Neural crest cell (in vitro differentiated cells): ENCODE data around the gene DISC1. TPM values are rescaled to one million over a fixed set of nuclear protein-coding genes. Genes with fewer than 3 reads are reported as not detected.

ENCODE experiments used
- DNase-seq: peaks from one replicate; pipeline ENCODE4 v3.0.0; 2021; ENCODE audit warnings: low read depth, mixed read lengths, low spot score
- H3K27ac Mint-ChIP-seq: one replicate; pipeline ENCODE4 v1.8.0; 2021; ENCODE audit warnings: mild to moderate bottlenecking, mixed read lengths; ENCODE audit not compliant: unreplicated experiment
- H3K27me3 Mint-ChIP-seq: 2 replicates; pipeline ENCODE4 v1.8.0; 2021; ENCODE audit warnings: low read depth, mild to moderate bottlenecking, mixed read lengths
- H3K36me3 Mint-ChIP-seq: 2 replicates; pipeline ENCODE4 v1.8.0; 2021; ENCODE audit warnings: low read depth, mild to moderate bottlenecking, mixed read lengths
- H3K4me1 Mint-ChIP-seq: 2 replicates; pipeline ENCODE4 v1.8.0; 2021; ENCODE audit warnings: mixed read lengths
- H3K4me3 Mint-ChIP-seq: one replicate; pipeline ENCODE4 v1.8.0; 2021; ENCODE audit warnings: mild to moderate bottlenecking, mixed read lengths
- H3K9me3 Mint-ChIP-seq: 2 replicates; pipeline ENCODE4 v1.8.0; 2021; ENCODE audit warnings: mixed read lengths
- CTCF ChIP-seq: fragments of 200-600 bp; sonication (generic); conservative IDR thresholded peaks from 2 replicates; pipeline ENCODE4 v1.5.0; 2021; ENCODE audit warnings: antibody characterized with exemption, mild to moderate bottlenecking
- total RNA-seq: library from RNA; stranded (reverse); gene quantifications from 2 replicates; pipeline ENCODE4 v1.2.1, GENCODE V29; 2021

DISC1 gene
- total RNA-seq, 1 donor from 2014 or later, result 13.7 TPM

GRCh38 chr1:231792634-231793033, 166.0 kb downstream of the DISC1 start:
- DNase-seq, result no peak
- Mint-ChIP-seq H3K9me3 (no peaks in the 10 kb centered on the region), H3K27me3 (no peaks in the 10 kb centered on the region), H3K4me3 (no peak overlapping the region), H3K36me3 (peaks cover 2% of the 10 kb centered on the region), H3K27ac (no peak overlapping the region), H3K4me1 (peaks cover 14% of the 10 kb centered on the region)
- TF ChIP-seq CTCF, result no peak

- no peaks in the 10 kb centered on the region for H3K27me3 Mint-ChIP-seq
- H3K9me3 Mint-ChIP-seq, result no peaks in the 10 kb centered on the region
- peaks cover 14% of the 10 kb centered on the region for H3K4me1 Mint-ChIP-seq
- H3K27ac Mint-ChIP-seq, result no peak overlapping the region
- peaks cover 5% of the 10 kb centered on the region for H3K36me3 Mint-ChIP-seq
- no peak overlapping the region for H3K4me3 Mint-ChIP-seq
- TF ChIP-seq CTCF, result no peak
- no peak for DNase-seq
Measured at GRCh38 chr1:231793893-231794292, 167.3 kb downstream of the DISC1 start.

GRCh38 chr1:231796141-231796540, 169.6 kb downstream of the DISC1 start:
- TF ChIP-seq CTCF, result no peak

GRCh38 chr1:231799363-231799986, 172.9 kb downstream of the DISC1 start:
- Mint-ChIP-seq H3K27ac (no peak overlapping the region), H3K9me3 (peaks cover 6% of the 10 kb centered on the region), H3K36me3 (peaks cover 20% of the 10 kb centered on the region), H3K4me3 (no peak overlapping the region), H3K27me3 (no peaks in the 10 kb centered on the region), H3K4me1 (peaks cover 5% of the 10 kb centered on the region)
- DNase-seq, result no peak
- no peak for TF ChIP-seq CTCF

More at GRCh38 chr1:231796141-231796540, 169.6 kb downstream of the DISC1 start:
- no peaks in the 10 kb centered on the region for H3K27me3 Mint-ChIP-seq
- peaks cover 12% of the 10 kb centered on the region for H3K4me1 Mint-ChIP-seq
- H3K9me3 Mint-ChIP-seq, result peaks cover 6% of the 10 kb centered on the region
- peaks cover 14% of the 10 kb centered on the region for H3K36me3 Mint-ChIP-seq
- H3K4me3 Mint-ChIP-seq, result no peak overlapping the region
- no peak for DNase-seq
- H3K27ac Mint-ChIP-seq, result no peak overlapping the region

GRCh38 chr1:231800108-231800507, 173.5 kb downstream of the DISC1 start:
- H3K27ac Mint-ChIP-seq, result no peak overlapping the region
- H3K4me3 Mint-ChIP-seq, result no peak overlapping the region
- H3K27me3 Mint-ChIP-seq, result no peaks in the 10 kb centered on the region
- peaks cover 5% of the 10 kb centered on the region for H3K4me1 Mint-ChIP-seq
- no peak for TF ChIP-seq CTCF
- DNase-seq, result no peak
- H3K9me3 Mint-ChIP-seq, result peaks cover 6% of the 10 kb centered on the region
- peaks cover 20% of the 10 kb centered on the region for H3K36me3 Mint-ChIP-seq
